ENCODE measurements around the gene UNC119B.

UNC119B gene

GRCh38 chr12:120706029-120706428 is 4.2 kb upstream of the UNC119B start:
- no peaks in the 10 kb centered on the region for H3K9me3 ChIP-seq (ENCODE audit: insufficient read depth, low read depth, low read length)
- H3K9ac ChIP-seq (ENCODE audit: low read depth, low read length) = no peak overlapping the region
- H3K36me3 ChIP-seq (ENCODE audit: insufficient read depth, low read depth, low read length) = peaks cover 31% of the 10 kb centered on the region
- no peak overlapping the region for H3K4me3 ChIP-seq (ENCODE audit: low read length)
- no peak overlapping the region for H3K27ac ChIP-seq (ENCODE audit: low read length)
- H3K4me1 ChIP-seq (ENCODE audit: insufficient read depth, low read length) = no peaks in the 10 kb centered on the region; the same call in 1 of the 2 replicates
- no peaks in the 10 kb centered on the region for H3K27me3 ChIP-seq (ENCODE audit: insufficient read depth, low read length)

DNA sequence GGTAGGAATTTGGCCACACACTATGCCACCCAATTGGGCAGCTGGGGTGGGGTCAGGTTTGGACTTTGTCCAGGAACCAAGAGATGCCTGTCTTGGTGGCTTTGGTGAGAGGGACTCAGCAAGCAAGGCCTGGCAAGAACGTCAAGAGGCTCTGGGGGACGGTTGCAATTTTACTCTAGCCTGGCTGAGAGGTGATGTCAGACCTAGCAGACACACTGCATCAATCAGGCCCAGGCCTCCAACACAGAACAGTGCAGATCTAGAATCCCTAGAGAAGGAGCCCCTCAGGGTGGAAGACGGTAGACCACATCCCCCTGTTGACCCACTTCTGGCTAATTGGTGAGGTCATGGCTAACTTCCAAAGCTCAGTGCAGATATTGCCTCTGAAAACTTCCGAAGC is 1.6 kb upstream of the UNC119B start:
- Histone ChIP-seq H3K9me3 (ENCODE audit: insufficient read depth, low read depth, low read length) (no peaks in the 10 kb centered on the region), H3K9ac (ENCODE audit: low read depth, low read length) (no peak overlapping the region), H3K27me3 (ENCODE audit: insufficient read depth, low read length) (no peaks in the 10 kb centered on the region), H3K4me3 (ENCODE audit: low read length) (no peak overlapping the region), H3K4me1 (ENCODE audit: insufficient read depth, low read length) (peaks cover 4% of the 10 kb centered on the region; the same call in 1 of the 2 replicates), H3K27ac (ENCODE audit: low read length) (no peak overlapping the region), H3K36me3 (ENCODE audit: insufficient read depth, low read depth, low read length) (peaks cover 20% of the 10 kb centered on the region)

DNA sequence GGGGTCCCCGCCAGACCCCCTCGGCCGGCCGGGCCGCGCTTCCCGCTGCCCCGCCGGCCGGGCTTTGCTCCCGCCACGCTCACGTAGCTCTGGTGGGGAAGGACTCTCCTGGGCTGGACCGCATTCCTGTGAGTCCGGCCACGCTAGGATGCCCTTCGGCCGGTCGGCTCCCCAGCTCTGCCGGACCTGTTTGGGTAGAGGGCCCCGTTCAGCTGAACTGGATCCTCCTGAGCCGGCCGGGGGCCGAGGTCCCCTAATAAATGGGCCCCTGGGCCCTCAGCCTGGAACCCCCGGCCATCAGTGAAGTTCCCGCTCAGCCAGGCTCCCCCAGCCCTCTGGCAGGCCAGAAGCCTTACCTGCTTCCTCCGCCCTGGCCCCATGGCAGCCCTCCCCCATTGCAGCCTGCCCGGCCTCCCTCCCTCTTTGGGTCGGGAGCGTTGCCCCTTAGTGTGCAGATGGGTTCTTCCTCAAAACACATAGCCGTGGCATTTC is 593 bp downstream of the UNC119B start:
- H3K36me3 ChIP-seq (ENCODE audit: insufficient read depth, low read depth, low read length) = peaks cover 34% of the 10 kb centered on the region
- H3K27me3 ChIP-seq (ENCODE audit: insufficient read depth, low read length) = no peaks in the 10 kb centered on the region
- peak overlapping the region; percentile 49 for H3K27ac ChIP-seq (ENCODE audit: low read length)
- no peaks in the 10 kb centered on the region for H3K9me3 ChIP-seq (ENCODE audit: insufficient read depth, low read depth, low read length)
- H3K9ac ChIP-seq (ENCODE audit: low read depth, low read length) = peak overlapping the region; percentile 97
- H3K4me3 ChIP-seq (ENCODE audit: low read length) = peak overlapping the region; percentile 95
- H3K4me1 ChIP-seq (ENCODE audit: insufficient read depth, low read length) = peaks cover 4% of the 10 kb centered on the region; the same call in 1 of the 2 replicates

- Histone ChIP-seq H3K27ac (ENCODE audit: low read length) (peak overlapping the region; percentile 49), H3K9ac (ENCODE audit: low read depth, low read length) (peak overlapping the region; percentile 97), H3K36me3 (ENCODE audit: insufficient read depth, low read depth, low read length) (peaks cover 40% of the 10 kb centered on the region), H3K9me3 (ENCODE audit: insufficient read depth, low read depth, low read length) (no peaks in the 10 kb centered on the region), H3K27me3 (ENCODE audit: insufficient read depth, low read length) (no peaks in the 10 kb centered on the region), H3K4me3 (ENCODE audit: low read length) (peak overlapping the region; percentile 95), H3K4me1 (ENCODE audit: insufficient read depth, low read length) (peaks cover 4% of the 10 kb centered on the region; the same call in 1 of the 2 replicates)
Measured at GRCh38 chr12:120711411-120711810, 1.2 kb downstream of the UNC119B start.

DNA sequence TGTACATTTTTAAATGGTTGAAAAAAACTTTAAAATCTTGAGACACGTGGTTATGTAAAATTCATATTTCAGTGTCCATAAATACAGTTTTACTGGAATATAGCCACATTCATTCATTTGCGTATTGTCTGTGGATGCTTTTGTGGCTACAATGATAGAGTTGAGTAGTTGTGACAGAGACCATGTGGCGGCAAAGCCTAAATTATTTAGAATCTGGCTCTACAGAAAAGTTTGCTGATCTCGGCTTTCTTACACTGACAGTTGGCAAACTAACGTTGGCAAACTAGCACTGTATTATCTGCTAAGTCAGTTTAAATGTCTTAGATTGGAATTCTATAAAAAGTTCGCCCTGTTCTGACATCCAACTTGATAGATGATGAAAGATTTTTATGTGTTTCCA is 2.4 kb downstream of the UNC119B start:
- no peak overlapping the region for H3K9ac ChIP-seq (ENCODE audit: low read depth, low read length)
- peaks cover 52% of the 10 kb centered on the region for H3K36me3 ChIP-seq (ENCODE audit: insufficient read depth, low read depth, low read length)
- no peak overlapping the region for H3K27ac ChIP-seq (ENCODE audit: low read length)
- 0 out of 2 replicates have a peak overlapping the region, but pooled peaks have one; percentile 95 for H3K4me3 ChIP-seq (ENCODE audit: low read length)
- peaks cover 4% of the 10 kb centered on the region; the same call in 1 of the 2 replicates for H3K4me1 ChIP-seq (ENCODE audit: insufficient read depth, low read length)
- no peaks in the 10 kb centered on the region for H3K27me3 ChIP-seq (ENCODE audit: insufficient read depth, low read length)
- H3K9me3 ChIP-seq (ENCODE audit: insufficient read depth, low read depth, low read length) = no peaks in the 10 kb centered on the region

DNA sequence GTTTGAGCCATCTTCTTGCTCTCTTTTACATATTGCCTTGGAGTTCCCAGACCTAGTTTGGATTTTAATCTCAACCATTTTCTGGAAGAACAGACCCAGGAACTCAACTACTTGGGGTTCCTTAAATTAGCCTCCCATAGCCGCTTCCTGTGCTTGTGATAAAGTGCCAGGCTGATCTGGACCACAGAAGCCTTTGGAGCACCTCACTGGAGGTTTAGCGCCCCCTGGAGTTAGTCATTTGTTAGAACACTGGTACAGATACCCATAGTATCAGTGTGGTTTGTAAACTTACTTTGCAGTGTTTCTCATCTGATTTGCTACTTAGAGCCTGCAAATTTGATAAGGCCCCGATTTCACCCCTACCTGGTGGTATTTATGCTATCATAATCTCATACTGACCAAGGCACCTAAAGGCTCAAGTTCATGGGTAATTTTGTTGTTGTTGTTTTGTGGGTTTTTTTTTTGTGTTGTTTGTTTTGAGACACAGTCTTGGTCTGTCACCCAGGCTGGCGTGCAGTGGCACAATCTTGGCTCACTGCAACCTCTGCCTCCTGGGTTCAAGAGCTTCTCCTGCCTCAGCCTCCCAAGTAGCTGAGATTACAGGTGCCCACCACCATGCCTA is 3.7 kb downstream of the UNC119B start:
- H3K4me3 ChIP-seq (ENCODE audit: low read length) = no peak overlapping the region
- no peak overlapping the region for H3K27ac ChIP-seq (ENCODE audit: low read length)
- H3K9ac ChIP-seq (ENCODE audit: low read depth, low read length) = no peak overlapping the region
- H3K27me3 ChIP-seq (ENCODE audit: insufficient read depth, low read length) = no peaks in the 10 kb centered on the region
- H3K9me3 ChIP-seq (ENCODE audit: insufficient read depth, low read depth, low read length) = no peaks in the 10 kb centered on the region
- peaks cover 65% of the 10 kb centered on the region for H3K36me3 ChIP-seq (ENCODE audit: insufficient read depth, low read depth, low read length)
- H3K4me1 ChIP-seq (ENCODE audit: insufficient read depth, low read length) = peaks cover 4% of the 10 kb centered on the region; the same call in 1 of the 2 replicates

- Histone ChIP-seq H3K36me3 (ENCODE audit: insufficient read depth, low read depth, low read length) (peaks cover 97% of the 10 kb centered on the region), H3K9ac (ENCODE audit: low read depth, low read length) (no peak overlapping the region), H3K27ac (ENCODE audit: low read length) (no peak overlapping the region), H3K9me3 (ENCODE audit: insufficient read depth, low read depth, low read length) (no peaks in the 10 kb centered on the region), H3K27me3 (ENCODE audit: insufficient read depth, low read length) (no peaks in the 10 kb centered on the region), H3K4me1 (ENCODE audit: insufficient read depth, low read length) (no peaks in the 10 kb centered on the region), H3K4me3 (ENCODE audit: low read length) (no peak overlapping the region)
Measured at GRCh38 chr12:120718055-120718454, 7.8 kb downstream of the UNC119B start.

- Histone ChIP-seq H3K9ac (ENCODE audit: low read depth, low read length) (no peak overlapping the region), H3K36me3 (ENCODE audit: insufficient read depth, low read depth, low read length) (peaks cover 98% of the 10 kb centered on the region), H3K9me3 (ENCODE audit: insufficient read depth, low read depth, low read length) (no peaks in the 10 kb centered on the region), H3K27ac (ENCODE audit: low read length) (no peak overlapping the region), H3K4me1 (ENCODE audit: insufficient read depth, low read length) (no peaks in the 10 kb centered on the region), H3K4me3 (ENCODE audit: low read length) (no peak overlapping the region), H3K27me3 (ENCODE audit: insufficient read depth, low read length) (no peaks in the 10 kb centered on the region)
Measured at GRCh38 chr12:120719072-120719471, 8.8 kb downstream of the UNC119B start.

DNA sequence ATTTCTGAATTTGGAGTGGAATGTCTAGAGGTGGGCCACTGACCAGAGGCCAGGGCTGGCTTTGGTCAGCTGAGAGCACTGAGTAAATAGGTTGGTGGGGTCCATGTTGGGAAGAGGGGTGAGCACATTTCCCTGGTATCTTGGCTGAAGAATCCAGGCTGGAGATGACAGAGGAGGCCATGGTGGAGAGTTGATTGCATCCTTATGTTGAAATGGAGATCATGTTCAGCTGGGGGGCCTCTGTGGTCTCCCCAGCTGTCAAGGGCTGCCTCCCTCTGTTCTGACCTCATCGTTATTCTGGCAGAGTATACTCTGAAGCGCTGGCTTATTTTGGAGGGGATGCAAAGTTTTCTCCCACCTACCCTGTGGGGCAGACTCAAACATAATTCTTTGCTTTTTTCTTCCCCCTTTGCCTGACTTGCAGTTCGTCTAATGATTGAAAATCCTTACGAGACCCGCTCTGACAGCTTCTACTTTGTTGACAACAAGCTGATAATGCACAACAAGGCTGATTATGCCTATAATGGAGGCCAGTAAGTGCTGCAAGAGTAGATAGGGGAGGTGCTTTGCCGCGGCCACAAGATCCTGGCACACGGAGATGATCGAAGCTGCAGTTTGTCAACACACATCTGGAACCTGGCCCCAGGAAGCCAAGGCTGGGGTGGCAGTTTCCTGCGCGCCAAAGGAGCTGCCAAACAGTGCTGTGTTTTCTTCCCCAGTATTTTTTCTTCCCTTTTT is 9.4 kb downstream of the UNC119B start:
- H3K27ac ChIP-seq (ENCODE audit: low read length) = no peak overlapping the region

DNA sequence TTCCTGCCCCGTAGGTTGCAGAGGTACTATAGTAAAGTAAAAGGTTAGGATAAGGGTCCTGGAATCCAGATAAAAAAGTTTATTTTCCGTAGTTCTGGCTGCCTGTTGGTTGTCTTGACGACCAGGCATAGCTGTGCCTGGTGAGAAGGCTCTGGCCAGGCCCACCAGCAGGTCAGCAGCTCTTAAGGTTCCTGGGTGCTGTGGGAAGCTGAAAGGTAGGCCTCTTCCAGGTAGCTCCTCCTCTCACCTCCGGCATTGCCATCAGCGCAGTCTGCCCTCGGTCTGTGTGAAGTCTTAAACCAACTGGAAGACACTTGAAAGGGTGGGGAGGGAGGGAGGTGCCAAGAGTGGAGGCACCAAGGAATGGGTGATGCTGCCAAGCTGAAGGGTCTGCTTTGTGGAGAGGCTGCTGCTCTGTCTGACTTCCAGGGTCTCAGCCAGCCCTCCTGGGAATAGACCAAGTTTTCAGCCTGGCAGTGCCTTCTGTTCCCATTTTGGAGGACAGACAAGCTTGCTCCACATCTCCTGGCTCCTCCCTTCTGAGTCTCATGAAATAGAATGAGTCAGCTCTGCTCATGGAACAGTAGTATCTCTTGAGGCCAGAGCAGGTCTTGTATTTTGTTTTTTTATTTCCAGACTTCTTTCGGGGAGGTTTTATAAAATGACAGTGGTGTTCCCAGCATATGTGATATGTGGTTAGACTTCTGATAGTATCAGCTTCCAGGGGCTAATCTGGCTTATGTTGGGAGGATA is 10.2 kb downstream of the UNC119B start:
- Histone ChIP-seq H3K36me3 (ENCODE audit: insufficient read depth, low read depth, low read length) (peaks cover 92% of the 10 kb centered on the region), H3K27me3 (ENCODE audit: insufficient read depth, low read length) (no peaks in the 10 kb centered on the region), H3K27ac (ENCODE audit: low read length) (no peak overlapping the region), H3K4me3 (ENCODE audit: low read length) (no peak overlapping the region), H3K4me1 (ENCODE audit: insufficient read depth, low read length) (no peaks in the 10 kb centered on the region), H3K9ac (ENCODE audit: low read depth, low read length) (no peak overlapping the region), H3K9me3 (ENCODE audit: insufficient read depth, low read depth, low read length) (no peaks in the 10 kb centered on the region)

More for the DNA sequence above, 9.4 kb downstream of the UNC119B start:
- Histone ChIP-seq H3K36me3 (ENCODE audit: insufficient read depth, low read depth, low read length) (peaks cover 98% of the 10 kb centered on the region), H3K9me3 (ENCODE audit: insufficient read depth, low read depth, low read length) (no peaks in the 10 kb centered on the region), H3K9ac (ENCODE audit: low read depth, low read length) (no peak overlapping the region), H3K27me3 (ENCODE audit: insufficient read depth, low read length) (no peaks in the 10 kb centered on the region), H3K4me3 (ENCODE audit: low read length) (no peak overlapping the region), H3K4me1 (ENCODE audit: insufficient read depth, low read length) (no peaks in the 10 kb centered on the region)

- no peak overlapping the region for H3K27ac ChIP-seq (ENCODE audit: low read length)
- no peaks in the 10 kb centered on the region for H3K4me1 ChIP-seq (ENCODE audit: insufficient read depth, low read length)
- peaks cover 3% of the 10 kb centered on the region; the same call in 1 of the 2 replicates for H3K27me3 ChIP-seq (ENCODE audit: insufficient read depth, low read length)
- H3K4me3 ChIP-seq (ENCODE audit: low read length) = no peak overlapping the region
- peaks cover 85% of the 10 kb centered on the region for H3K36me3 ChIP-seq (ENCODE audit: insufficient read depth, low read depth, low read length)
- no peaks in the 10 kb centered on the region for H3K9me3 ChIP-seq (ENCODE audit: insufficient read depth, low read depth, low read length)
- H3K9ac ChIP-seq (ENCODE audit: low read depth, low read length) = no peak overlapping the region
Measured at GRCh38 chr12:120720987-120721801, 10.9 kb downstream of the UNC119B start.
